Measurements from ENCODE around the gene FRMD1. TPM values are rescaled to one million over a fixed set of nuclear protein-coding genes. Genes with fewer than 3 reads are reported as not detected.

Gene FRMD1
- total RNA-seq, 1 donor from 2014 or later: 0.09 TPM

GRCh38 chr6:168004945-168005344 is 74.1 kb downstream of the FRMD1 start:
- Histone ChIP-seq H3K4me3 (no peak overlapping the region), H3K27me3 (no peaks in the 10 kb centered on the region), H3K4me1 (no peaks in the 10 kb centered on the region), H3K27ac (no peak overlapping the region), H3K36me3 (no peaks in the 10 kb centered on the region), H3K9me3 (no peaks in the 10 kb centered on the region)
- no peak for ATAC-seq
- no peak for DNase-seq
- TF ChIP-seq CTCF (IDR thresholded peaks at IDR 0.05): no peak
- intact Hi-C loops (cut with DNase I): no loop called here

DNA sequence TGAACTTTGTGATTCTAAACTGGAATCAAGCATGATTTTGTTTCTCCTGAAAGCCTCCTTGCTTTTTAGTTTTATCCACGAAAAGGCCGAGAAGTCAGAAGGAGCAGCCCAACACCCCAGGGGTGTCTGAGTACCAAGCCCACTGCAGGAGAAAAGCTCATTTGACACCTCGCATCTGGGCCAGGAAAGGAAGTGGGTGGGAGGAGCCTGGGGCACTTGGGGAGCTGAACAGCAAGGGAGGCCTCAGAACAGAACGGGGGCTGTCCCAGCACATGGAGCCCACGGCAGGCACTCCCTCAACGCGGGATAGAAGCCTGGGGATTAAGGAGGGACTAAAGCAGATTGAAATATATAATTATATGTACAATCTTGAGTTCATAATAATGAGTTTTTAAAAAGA is 75.0 kb downstream of the FRMD1 start:
- ATAC-seq (no peak), DNase-seq (no peak)
- no peak for TF ChIP-seq CTCF (IDR thresholded peaks at IDR 0.05)
- H3K4me3 ChIP-seq: no peak overlapping the region
- no peak overlapping the region for H3K27ac ChIP-seq
- H3K36me3 ChIP-seq: no peaks in the 10 kb centered on the region
- H3K9me3 ChIP-seq: no peaks in the 10 kb centered on the region
- intact Hi-C loops (cut with DNase I): no loop called here
- no peaks in the 10 kb centered on the region for H3K4me1 ChIP-seq
- H3K27me3 ChIP-seq: no peaks in the 10 kb centered on the region

Other genes starting within 250 kb of the FRMD1 start
- 0.96 TPM for gene KIF25, start 81.5 kb downstream of the FRMD1 start, total RNA-seq
- 2.5 TPM for gene DACT2, start 240.6 kb upstream of the FRMD1 start, total RNA-seq

All from upper lobe of right lung (tissue), 1 donor.